ENCODE results near the gene DAPK1. TPM values are rescaled to one million over a fixed set of nuclear protein-coding genes. Genes with fewer than 3 reads are reported as not detected.

Gene DAPK1
- total and polyA plus RNA-seq, 2 donors (not counting 3 experiments of a cell fraction or from before 2014, with no cell fraction given), result 58.9 to 119 TPM

DNA sequence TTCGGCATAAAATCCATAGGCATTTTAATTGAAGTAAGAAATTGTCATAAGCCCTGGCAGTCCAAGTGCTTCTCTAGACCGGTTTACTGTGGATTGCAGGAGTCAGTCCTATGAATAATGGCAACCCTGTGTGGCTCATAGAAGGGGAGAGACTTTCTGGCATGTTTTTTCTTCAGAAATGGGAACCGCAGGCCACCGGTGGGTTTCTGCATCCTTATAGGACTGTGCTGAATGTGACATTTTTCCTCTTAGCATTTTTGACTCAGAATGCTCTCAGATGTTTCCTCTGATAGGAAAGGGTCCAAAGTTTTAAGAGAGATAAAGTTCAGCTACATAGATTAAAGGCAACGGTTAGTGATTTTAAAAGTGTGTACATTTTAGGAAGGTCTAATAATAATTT is 6.3 kb downstream of the DAPK1 start:
- no TSS peak for BruUV-seq (replicated peaks)
- dilution Hi-C loops (cut with MboI; ENCODE audit: extremely low pct_ligation_motif_present, low sequenced_read_pairs) (no loop called here), intact Hi-C loops (cut with micrococcal nuclease) (loop anchor here (5.0 to 10.0 kb wide), 2 partner anchors 43 to 1271 kb away; no protein-coding TSS in a partner anchor)
- Histone ChIP-seq H3K79me2 (ENCODE audit: control insufficient read depth, insufficient read depth, low read length) (peaks cover 35% of the 10 kb centered on the region), H4K20me1 (replicated peaks; ENCODE audit: control insufficient read depth, extremely low read depth, insufficient read depth, low read length) (no peaks in the 10 kb centered on the region), H2AFZ (ENCODE audit: low read depth, low read length) (no peak overlapping the region), H3K9me3 (replicated peaks; ENCODE audit: control insufficient read depth, insufficient read depth, low read length) (no peaks in the 10 kb centered on the region), H3K4me2 (ENCODE audit: insufficient read depth, low read length) (no peak overlapping the region), H3K9ac (replicated peaks; ENCODE audit: extremely low read depth, insufficient read depth, low read length) (no peak overlapping the region), H3K4me1 (ENCODE audit: control insufficient read depth, extremely low read depth, insufficient read depth, low read length) (peaks cover 54% of the 10 kb centered on the region), H3K27me3 (ENCODE audit: control insufficient read depth in 2 of 2, insufficient read depth in 2 of 2, low read length in 2 of 2) (no peaks in the 10 kb centered on the region), H3K36me3 (ENCODE audit: control insufficient read depth in 2 of 2, extremely low read depth in 1 of 2, insufficient read depth in 2 of 2, low read length in 2 of 2) (peaks cover 0 to 3% of the 10 kb centered on the region in 2 experiments), H3K4me3 (replicated peaks in 1 of 3; ENCODE audit: insufficient read depth in 1 of 3, low read depth in 1 of 3, low read length in 3 of 3) (no peak overlapping the region), H3K27ac (ENCODE audit: insufficient read depth, low read depth, low read length) (peak overlapping the region; percentile 1), H3K9me1 (replicated peaks; ENCODE audit: control insufficient read depth, extremely low read depth, insufficient read depth, low read length) (no peaks in the 10 kb centered on the region)
- TF ChIP-seq JUN (IDR thresholded peaks at IDR 0.05; ENCODE audit: borderline replicate concordance, insufficient read depth, insufficient read length, low read depth), result peak; percentile 23
- TF ChIP-seq GATA2 (IDR thresholded peaks at IDR 0.05; ENCODE audit: insufficient read depth, insufficient read length, low read depth, low read length), result peak; percentile 57
- TF ChIP-seq POLR2AphosphoS5 (IDR thresholded peaks at IDR 0.05; ENCODE audit: insufficient read depth, low read depth, low read length), result no peak
- CTCF ChIA-PET, result interaction anchor here (0.9 kb wide), 1 partner anchor 12 kb away, joined by 4 read pairs; no protein-coding TSS in a partner anchor
- peak; percentile 89 for DNase-seq (ENCODE audit: low read depth, low spot score)
- POLR2A ChIA-PET, result no interaction called here
- FAIRE-seq, result peak; percentile 42

GRCh38 chr9:87504938-87505337 is 7.3 kb downstream of the DAPK1 start:
- no peak overlapping the region for H2AFZ ChIP-seq (ENCODE audit: low read depth, low read length)
- H4K20me1 ChIP-seq (replicated peaks; ENCODE audit: control insufficient read depth, extremely low read depth, insufficient read depth, low read length), result no peaks in the 10 kb centered on the region
- FAIRE-seq (no peak), DNase-seq (ENCODE audit: low read depth, low spot score) (no peak)
- H3K79me2 ChIP-seq (ENCODE audit: control insufficient read depth, insufficient read depth, low read length), result peaks cover 25% of the 10 kb centered on the region
- peaks cover 0 to 3% of the 10 kb centered on the region in 2 experiments for H3K36me3 ChIP-seq (ENCODE audit: control insufficient read depth in 2 of 2, extremely low read depth in 1 of 2, insufficient read depth in 2 of 2, low read length in 2 of 2)
- TF ChIP-seq EZH2 (IDR thresholded peaks at IDR 0.05; ENCODE audit: borderline replicate concordance, low read depth, low read length, severe bottlenecking) (no peak), JUN (IDR thresholded peaks at IDR 0.05; ENCODE audit: borderline replicate concordance, insufficient read depth, insufficient read length, low read depth) (no peak), MYC (IDR thresholded peaks at IDR 0.05; ENCODE audit: low read depth, low read length) (no peak), FOS (IDR thresholded peaks at IDR 0.05; ENCODE audit: borderline replicate concordance, insufficient read depth, low read length) (no peak), POLR2AphosphoS5 (IDR thresholded peaks at IDR 0.05; ENCODE audit: insufficient read depth, low read depth, low read length) (no peak), POLR2A (IDR thresholded peaks at IDR 0.05; ENCODE audit: low read depth, low read length) (no peak), GATA2 (IDR thresholded peaks at IDR 0.05; ENCODE audit: insufficient read depth, insufficient read length, low read depth, low read length) (no peak)
- TF ChIP-seq, protein P1, sequence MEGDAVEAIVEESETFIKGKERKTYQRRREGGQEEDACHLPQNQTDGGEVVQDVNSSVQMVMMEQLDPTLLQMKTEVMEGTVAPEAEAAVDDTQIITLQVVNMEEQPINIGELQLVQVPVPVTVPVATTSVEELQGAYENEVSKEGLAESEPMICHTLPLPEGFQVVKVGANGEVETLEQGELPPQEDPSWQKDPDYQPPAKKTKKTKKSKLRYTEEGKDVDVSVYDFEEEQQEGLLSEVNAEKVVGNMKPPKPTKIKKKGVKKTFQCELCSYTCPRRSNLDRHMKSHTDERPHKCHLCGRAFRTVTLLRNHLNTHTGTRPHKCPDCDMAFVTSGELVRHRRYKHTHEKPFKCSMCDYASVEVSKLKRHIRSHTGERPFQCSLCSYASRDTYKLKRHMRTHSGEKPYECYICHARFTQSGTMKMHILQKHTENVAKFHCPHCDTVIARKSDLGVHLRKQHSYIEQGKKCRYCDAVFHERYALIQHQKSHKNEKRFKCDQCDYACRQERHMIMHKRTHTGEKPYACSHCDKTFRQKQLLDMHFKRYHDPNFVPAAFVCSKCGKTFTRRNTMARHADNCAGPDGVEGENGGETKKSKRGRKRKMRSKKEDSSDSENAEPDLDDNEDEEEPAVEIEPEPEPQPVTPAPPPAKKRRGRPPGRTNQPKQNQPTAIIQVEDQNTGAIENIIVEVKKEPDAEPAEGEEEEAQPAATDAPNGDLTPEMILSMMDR (IDR thresholded peaks at IDR 0.05; ENCODE audit: extremely low read depth in 1 of 2, insufficient read depth in 1 of 2, low read depth in 1 of 2, low read length in 2 of 2), result no peak
- TF ChIP-seq, protein P2, sequence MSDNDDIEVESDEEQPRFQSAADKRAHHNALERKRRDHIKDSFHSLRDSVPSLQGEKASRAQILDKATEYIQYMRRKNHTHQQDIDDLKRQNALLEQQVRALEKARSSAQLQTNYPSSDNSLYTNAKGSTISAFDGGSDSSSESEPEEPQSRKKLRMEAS (IDR thresholded peaks at IDR 0.05; ENCODE audit: insufficient read depth, insufficient read length), result no peak
- H3K4me1 ChIP-seq (ENCODE audit: control insufficient read depth, extremely low read depth, insufficient read depth, low read length), result peaks cover 53% of the 10 kb centered on the region
- H3K27me3 ChIP-seq (ENCODE audit: control insufficient read depth in 2 of 2, insufficient read depth in 2 of 2, low read length in 2 of 2), result no peaks in the 10 kb centered on the region
- ChIA-PET CTCF (no interaction called here), POLR2A (no interaction called here)
- intact Hi-C loops (cut with micrococcal nuclease), result loop anchor here (5.0 to 10.0 kb wide), 2 partner anchors 42 to 1270 kb away; no protein-coding TSS in a partner anchor
- BruUV-seq (replicated peaks), result no TSS peak
- no peak overlapping the region for H3K4me3 ChIP-seq (replicated peaks in 1 of 3; ENCODE audit: insufficient read depth in 1 of 3, low read depth in 1 of 3, low read length in 3 of 3)
- dilution Hi-C loops (cut with MboI; ENCODE audit: extremely low pct_ligation_motif_present, low sequenced_read_pairs), result no loop called here
- H3K9me3 ChIP-seq (replicated peaks; ENCODE audit: control insufficient read depth, insufficient read depth, low read length), result no peaks in the 10 kb centered on the region
- no peak overlapping the region for H3K27ac ChIP-seq (ENCODE audit: insufficient read depth, low read depth, low read length)
- no peak overlapping the region for H3K9ac ChIP-seq (replicated peaks; ENCODE audit: extremely low read depth, insufficient read depth, low read length)
- no peaks in the 10 kb centered on the region for H3K9me1 ChIP-seq (replicated peaks; ENCODE audit: control insufficient read depth, extremely low read depth, insufficient read depth, low read length)
- no peak overlapping the region for H3K4me2 ChIP-seq (ENCODE audit: insufficient read depth, low read length)
